ENCODE data around the gene CHRNA10. TPM values are rescaled to one million over a fixed set of nuclear protein-coding genes. Genes with fewer than 3 reads are reported as not detected.
"Not testable (repeated sequence)": the region's sequence is repeated elsewhere in the genome, so short reads cannot be mapped to it uniquely, and the experiment has no call there.

The CHRNA10 gene
- total RNA-seq, 2 donors from 2014 or later: 0.82 to 1.2 TPM

DNA sequence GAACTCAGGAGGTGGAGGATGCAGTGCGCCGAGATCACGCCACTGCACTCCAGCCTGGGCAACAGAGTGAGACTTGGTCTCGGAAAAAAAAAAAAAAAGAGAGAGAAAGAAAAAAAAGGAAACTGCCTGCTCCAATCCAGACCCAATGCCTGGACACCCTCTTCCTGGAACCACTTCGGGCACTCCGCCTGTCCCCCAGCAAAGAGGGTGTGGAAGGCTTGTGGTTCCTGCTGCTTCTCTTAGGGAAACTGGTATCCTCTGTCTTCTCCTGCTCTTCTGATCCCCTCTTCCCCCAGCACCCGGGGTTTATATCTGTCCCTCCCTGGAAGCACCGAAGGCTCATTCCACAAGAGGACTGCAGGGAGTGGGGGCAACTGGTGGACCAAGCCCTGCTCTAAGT lies 12.9 kb downstream of the CHRNA10 start:
- Mint-ChIP-seq H3K4me1 (peaks cover 2% of the 10 kb centered on the region), H3K27me3 (peaks cover 12% of the 10 kb centered on the region), H3K4me3 (no peak overlapping the region), H3K36me3 (ENCODE audit: low read depth) (no peaks in the 10 kb centered on the region), H3K27ac (no peak overlapping the region)
- no peaks in the 10 kb centered on the region for H3K9me3 ChIP-seq (ENCODE audit: control insufficient read depth, low read length, poor library complexity, severe bottlenecking)
- ATAC-seq (no peak), DNase-seq (no peak)

DNA sequence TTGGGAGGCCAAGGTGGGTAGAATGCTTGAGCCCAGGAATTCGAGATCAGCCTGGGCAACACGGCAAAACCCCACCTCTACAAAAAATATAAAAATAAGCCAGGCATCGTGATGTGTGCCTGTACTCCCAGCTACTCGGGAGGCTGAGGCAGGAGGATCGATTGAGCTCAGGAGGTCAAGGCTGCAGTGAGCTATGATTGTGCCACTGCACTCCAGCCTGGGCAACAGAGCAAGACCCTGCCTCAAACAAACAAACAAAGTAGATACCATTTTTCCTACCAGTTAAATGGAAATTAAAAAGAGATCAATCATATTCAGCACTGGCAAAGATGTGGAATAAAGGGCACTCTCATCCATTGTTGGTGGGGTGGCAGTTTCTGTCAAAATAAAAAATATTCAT lies 13.9 kb downstream of the CHRNA10 start:
- H3K4me3 Mint-ChIP-seq; ATAC-seq; H3K27ac Mint-ChIP-seq; H3K4me1 Mint-ChIP-seq; H3K36me3 Mint-ChIP-seq (ENCODE audit: low read depth); H3K9me3 ChIP-seq (ENCODE audit: control insufficient read depth, low read length, poor library complexity, severe bottlenecking); DNase-seq: not testable (repeated sequence)
- peaks cover 12% of the 10 kb centered on the region for H3K27me3 Mint-ChIP-seq

DNA sequence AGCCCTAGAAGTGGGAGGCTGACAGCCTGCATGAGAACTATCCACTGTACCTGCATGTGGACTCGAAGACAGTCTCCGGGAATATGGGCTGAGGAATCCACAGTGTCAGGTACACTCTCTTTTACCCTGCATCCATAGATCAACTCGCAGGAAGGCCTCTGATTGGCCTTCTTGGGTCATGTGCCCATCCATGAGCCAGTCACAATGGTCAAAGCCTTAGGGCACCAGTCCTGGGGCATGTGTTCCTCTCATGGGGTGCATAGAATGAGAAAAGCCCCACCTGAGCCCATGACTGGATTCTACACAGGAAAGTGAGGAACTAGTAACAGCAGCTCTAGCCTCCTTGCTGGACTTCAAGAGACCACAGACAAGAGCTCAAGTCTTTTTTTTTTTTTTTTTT lies 15.6 kb downstream of the CHRNA10 start:
- H3K9me3 ChIP-seq (ENCODE audit: control insufficient read depth, low read length, poor library complexity, severe bottlenecking): no peaks in the 10 kb centered on the region
- DNase-seq (no peak), ATAC-seq (peak; percentile 21)
- Mint-ChIP-seq H3K36me3 (ENCODE audit: low read depth) (no peaks in the 10 kb centered on the region), H3K4me3 (no peak overlapping the region), H3K27ac (no peak overlapping the region), H3K27me3 (peaks cover 22% of the 10 kb centered on the region), H3K4me1 (no peaks in the 10 kb centered on the region)

DNA sequence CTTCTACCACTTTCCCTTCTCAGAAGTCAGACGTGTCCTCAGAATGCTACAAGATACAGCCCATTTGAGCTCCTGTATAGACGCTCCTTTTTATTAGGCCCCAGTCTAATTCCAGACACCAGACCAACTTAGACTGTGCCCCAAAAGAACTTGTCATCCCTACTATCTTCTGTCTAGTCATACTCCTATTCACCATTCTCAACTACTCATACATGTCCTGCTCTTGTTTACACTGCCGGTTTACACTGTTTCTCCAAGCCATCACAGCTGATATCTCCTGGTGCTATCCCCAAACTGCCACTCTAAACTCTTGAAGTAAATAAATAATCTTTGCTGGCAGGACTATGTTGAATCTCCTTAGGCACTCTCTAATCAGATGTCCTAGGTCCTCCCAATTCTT lies 18.7 kb downstream of the CHRNA10 start:
- H3K4me3 Mint-ChIP-seq; H3K4me1 Mint-ChIP-seq; H3K27ac Mint-ChIP-seq; ATAC-seq; H3K9me3 ChIP-seq (ENCODE audit: control insufficient read depth, low read length, poor library complexity, severe bottlenecking); H3K36me3 Mint-ChIP-seq (ENCODE audit: low read depth); DNase-seq: not testable (repeated sequence)
- peaks cover 48% of the 10 kb centered on the region for H3K27me3 Mint-ChIP-seq

DNA sequence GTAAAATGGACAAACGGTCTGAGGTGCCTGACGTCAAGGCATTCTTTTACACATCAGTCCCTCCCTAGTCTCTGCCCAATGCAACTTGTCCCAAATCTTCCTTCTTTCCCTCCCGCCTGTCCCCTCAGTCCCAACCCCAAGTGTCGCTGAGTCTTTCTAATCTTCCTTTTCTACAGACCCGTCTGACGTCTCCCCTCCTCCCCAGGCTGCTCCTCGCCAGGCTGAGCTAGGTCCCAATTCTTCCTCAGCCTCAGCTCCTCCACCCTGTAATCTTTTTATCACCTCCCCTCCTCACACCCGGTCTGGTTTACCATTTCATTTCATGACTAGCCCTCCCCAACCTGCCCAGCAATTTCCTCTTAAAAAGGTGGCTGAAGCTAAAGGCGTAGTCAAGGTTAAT lies 21.8 kb downstream of the CHRNA10 start:
- not testable (repeated sequence) for ATAC-seq; DNase-seq; H3K4me3 Mint-ChIP-seq; H3K27ac Mint-ChIP-seq; H3K9me3 ChIP-seq (ENCODE audit: control insufficient read depth, low read length, poor library complexity, severe bottlenecking)
- H3K27me3 Mint-ChIP-seq: peaks cover 66% of the 10 kb centered on the region
- peaks cover 10% of the 10 kb centered on the region for H3K4me1 Mint-ChIP-seq
- peaks cover 11% of the 10 kb centered on the region for H3K36me3 Mint-ChIP-seq (ENCODE audit: low read depth)

DNA sequence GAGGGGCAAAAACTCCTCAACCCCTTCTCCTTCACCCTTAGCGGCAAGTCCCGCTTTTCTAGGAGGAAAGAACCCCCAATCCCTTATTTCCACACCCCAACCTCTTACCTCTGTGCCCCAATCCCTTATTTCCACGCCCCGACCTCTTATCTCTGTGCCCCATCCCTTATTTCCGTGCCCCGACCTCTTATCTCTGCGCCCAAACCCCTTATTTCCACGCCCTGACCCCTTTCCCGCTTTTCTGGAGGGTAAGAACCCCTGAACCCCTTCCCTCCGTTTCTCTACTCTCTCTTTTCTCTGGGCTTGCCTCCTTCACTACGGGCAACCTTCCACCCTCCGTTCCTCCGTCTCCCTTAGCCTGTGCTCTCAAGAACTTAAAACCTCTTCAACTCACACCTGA lies 22.3 kb downstream of the CHRNA10 start:
- Mint-ChIP-seq H3K4me1 (peaks cover 12% of the 10 kb centered on the region), H3K27me3 (peaks cover 70% of the 10 kb centered on the region), H3K36me3 (ENCODE audit: low read depth) (peaks cover 11% of the 10 kb centered on the region)
- ATAC-seq; DNase-seq; H3K9me3 ChIP-seq (ENCODE audit: control insufficient read depth, low read length, poor library complexity, severe bottlenecking); H3K4me3 Mint-ChIP-seq; H3K27ac Mint-ChIP-seq: not testable (repeated sequence)

DNA sequence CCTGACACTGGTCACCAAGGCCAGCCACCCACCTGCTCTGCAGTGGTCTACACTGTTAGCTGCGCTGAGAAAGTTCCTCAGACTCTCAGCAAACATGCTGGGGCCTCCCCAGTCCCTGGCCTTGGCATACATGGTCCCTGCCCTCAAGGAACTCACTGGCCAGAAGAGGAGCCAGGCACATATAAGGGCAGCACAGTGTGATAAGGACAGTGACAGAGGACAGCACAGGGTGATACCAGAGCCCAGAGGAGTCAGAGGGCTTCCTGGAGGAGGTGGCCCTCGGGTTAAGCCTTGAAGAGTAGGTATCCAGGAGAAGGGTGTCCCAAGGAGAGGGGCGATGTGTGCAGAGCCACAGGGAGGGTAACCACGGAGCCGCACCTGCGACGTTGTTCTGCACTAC lies 25.6 kb downstream of the CHRNA10 start:
- Mint-ChIP-seq H3K4me1 (peaks cover 20% of the 10 kb centered on the region), H3K36me3 (ENCODE audit: low read depth) (peaks cover 14% of the 10 kb centered on the region), H3K27me3 (peaks cover 72% of the 10 kb centered on the region), H3K4me3 (no peak overlapping the region), H3K27ac (peak overlapping the region; percentile 9)
- no peak for ATAC-seq
- no peaks in the 10 kb centered on the region for H3K9me3 ChIP-seq (ENCODE audit: control insufficient read depth, low read length, poor library complexity, severe bottlenecking)
- DNase-seq: no peak

GRCh38 chr11:3644817-3645235 lies 26.4 kb downstream of the CHRNA10 start, which contains the start of gene ART1:
TSS of gene ART1 (plus strand) at chr11:3645128. CDS start at chr11:3659214, 14,086 bp downstream.
- H3K4me1 Mint-ChIP-seq: peaks cover 20% of the 10 kb centered on the region
- peaks cover 14% of the 10 kb centered on the region for H3K36me3 Mint-ChIP-seq (ENCODE audit: low read depth)
- peak within 1 kb of the TSS; percentile 9 for H3K27ac Mint-ChIP-seq
- DNase-seq (no peak), ATAC-seq (no peak)
- no peak within 1 kb of the TSS for H3K4me3 Mint-ChIP-seq
- peaks cover 69% of the 10 kb centered on the region for H3K27me3 Mint-ChIP-seq
- no peaks in the 10 kb centered on the region for H3K9me3 ChIP-seq (ENCODE audit: control insufficient read depth, low read length, poor library complexity, severe bottlenecking)

DNA sequence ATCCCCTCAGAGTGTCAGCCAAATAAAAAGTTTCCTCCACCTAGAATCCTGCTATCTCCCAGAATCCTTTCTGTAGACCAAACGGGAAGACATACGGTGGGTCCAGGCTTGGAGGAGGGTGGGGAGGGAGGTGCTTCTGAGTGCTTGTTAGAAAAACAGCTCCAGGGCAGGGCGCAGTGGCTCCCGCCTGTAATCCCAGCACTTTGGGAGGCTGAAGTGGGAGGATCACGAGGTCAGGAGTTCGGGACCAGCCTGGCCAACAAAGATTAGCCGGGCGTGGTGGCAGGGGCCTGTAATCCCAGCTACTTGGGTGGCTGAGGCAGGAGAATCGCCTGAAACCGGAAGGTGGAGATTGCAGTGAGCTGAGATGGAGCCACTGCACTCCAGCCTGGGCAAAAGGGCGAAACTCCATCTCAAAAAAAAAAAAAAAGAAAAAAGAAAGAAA lies 28.1 kb downstream of the CHRNA10 start:
- H3K4me1 Mint-ChIP-seq: peaks cover 12% of the 10 kb centered on the region
- not testable (repeated sequence) for H3K27ac Mint-ChIP-seq; H3K9me3 ChIP-seq (ENCODE audit: control insufficient read depth, low read length, poor library complexity, severe bottlenecking); H3K4me3 Mint-ChIP-seq; ATAC-seq; H3K36me3 Mint-ChIP-seq (ENCODE audit: low read depth); DNase-seq
- H3K27me3 Mint-ChIP-seq: peaks cover 66% of the 10 kb centered on the region

GRCh38 chr11:3642071-3642951 lies 28.9 kb downstream of the CHRNA10 start:
- peak overlapping the region; percentile 86 for H3K4me3 Mint-ChIP-seq
- no peaks in the 10 kb centered on the region for H3K9me3 ChIP-seq (ENCODE audit: control insufficient read depth, low read length, poor library complexity, severe bottlenecking)
- H3K27ac Mint-ChIP-seq: no peak overlapping the region
- ATAC-seq: peak; percentile 97
- H3K27me3 Mint-ChIP-seq: peaks cover 60% of the 10 kb centered on the region
- H3K4me1 Mint-ChIP-seq: peaks cover 12% of the 10 kb centered on the region
- DNase-seq: peak; percentile 40 to 67 (median 63)
- H3K36me3 Mint-ChIP-seq (ENCODE audit: low read depth): peaks cover 7% of the 10 kb centered on the region

GRCh38 chr11:3641701-3642070 lies 29.5 kb downstream of the CHRNA10 start, which contains the start of gene ART5:
TSS of gene ART5 (minus strand) at chr11:3641992. CDS start at chr11:3641862, 130 bp downstream.
- H3K9me3 ChIP-seq (ENCODE audit: control insufficient read depth, low read length, poor library complexity, severe bottlenecking): no peaks in the 10 kb centered on the region
- Mint-ChIP-seq H3K27me3 (peaks cover 62% of the 10 kb centered on the region), H3K27ac (peak within 1 kb of the TSS; percentile 67), H3K36me3 (ENCODE audit: low read depth) (peaks cover 7% of the 10 kb centered on the region), H3K4me3 (peak within 1 kb of the TSS; percentile 86), H3K4me1 (peaks cover 12% of the 10 kb centered on the region)
- ATAC-seq (no peak), DNase-seq (no peak)

DNA sequence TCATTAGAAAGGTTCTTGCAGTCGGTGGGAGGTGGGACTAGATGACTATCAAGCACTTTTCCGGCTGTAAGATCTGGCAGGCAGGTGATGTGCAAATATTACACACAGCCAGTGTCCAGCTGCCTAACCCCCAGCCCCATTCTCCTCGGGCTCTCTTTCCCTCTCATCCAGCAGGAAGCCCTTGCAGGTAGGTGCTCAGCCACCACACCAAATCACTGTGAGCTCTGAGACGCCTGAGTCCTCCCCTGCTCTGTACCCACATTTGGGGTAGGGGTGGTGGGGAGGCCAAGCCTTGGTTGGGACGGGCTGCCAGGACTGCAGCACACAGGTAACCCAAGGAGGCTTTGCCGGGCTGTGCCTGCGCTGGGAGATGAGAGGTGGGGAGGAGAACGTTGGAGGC lies 30.0 kb downstream of the CHRNA10 start:
- Mint-ChIP-seq H3K27me3 (peaks cover 62% of the 10 kb centered on the region), H3K36me3 (ENCODE audit: low read depth) (peaks cover 11% of the 10 kb centered on the region), H3K4me3 (peak overlapping the region; percentile 82), H3K4me1 (peaks cover 14% of the 10 kb centered on the region), H3K27ac (peak overlapping the region; percentile 67)
- ATAC-seq: no peak
- DNase-seq: no peak
- no peaks in the 10 kb centered on the region for H3K9me3 ChIP-seq (ENCODE audit: control insufficient read depth, low read length, poor library complexity, severe bottlenecking)

DNA sequence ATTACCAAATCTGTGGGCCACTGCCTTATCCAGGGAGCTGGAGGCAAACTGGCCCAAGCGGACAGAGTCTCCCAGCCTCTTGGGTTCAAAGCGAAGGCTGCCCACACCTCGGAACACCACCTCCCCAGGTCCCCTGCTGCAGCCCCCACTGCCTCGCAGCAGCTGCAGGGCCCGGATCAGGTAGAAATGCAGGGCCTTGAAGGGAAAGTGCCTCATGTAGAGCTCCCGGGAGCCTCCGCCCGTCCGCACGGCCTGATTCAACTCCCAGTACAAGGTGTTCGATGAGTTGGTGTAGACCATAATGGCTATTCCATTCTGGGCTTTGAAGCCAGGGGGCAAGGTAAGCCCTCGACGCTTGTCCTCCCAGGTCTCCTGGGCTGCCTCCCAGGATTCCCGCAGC lies 31.3 kb downstream of the CHRNA10 start:
- no peak for ATAC-seq
- Mint-ChIP-seq H3K27me3 (peaks cover 56% of the 10 kb centered on the region), H3K36me3 (ENCODE audit: low read depth) (peaks cover 11% of the 10 kb centered on the region), H3K4me1 (peaks cover 14% of the 10 kb centered on the region), H3K4me3 (no peak overlapping the region), H3K27ac (no peak overlapping the region)
- DNase-seq: no peak
- H3K9me3 ChIP-seq (ENCODE audit: control insufficient read depth, low read length, poor library complexity, severe bottlenecking): no peaks in the 10 kb centered on the region

All from T-helper 17 cell (primary cell).